Adipose tissue (tissue), 3 donors: Measurements from ENCODE around the gene TBCE. TPM values are rescaled to one million over a fixed set of nuclear protein-coding genes. Genes with fewer than 3 reads are reported as not detected.

Experiments
- H3K27ac ChIP-seq: one replicate; pipeline ENCODE4 v1.5.1; 2013; ENCODE audit warnings: low read depth, low read length
- WGBS, 3 donors: extraction: QIAGEN DNeasy Blood & Tissue Kit; methylation state at CpG; one replicate each; pipeline ENCODE4 v1.1.7; 2013; 5-methylcytosine and 5-hydroxymethylcytosine counted together
- polyA plus RNA-seq, 3 donors: library from polyadenylated mRNA; stranded (reverse); fragments of 200-250 nt; gene quantifications; one replicate each; pipeline ENCODE4 v1.2.3, GENCODE V29; 2013
- donor health status: healthy with polysubstance abuse.
- donor health status: Bipolar disorder and iron deficiency.
- donor health status: healthy.

TBCE gene
- polyA plus RNA-seq, 3 donors, result 9.5 to 22.4 (median 12.2) TPM

- H3K27ac ChIP-seq, result no peak overlapping the region
- WGBS, 3 donors, result 96 to 97% (median 97%) methylated on average over 7 of the region's 7 CpGs
Observed at GRCh38 chr1:235402457-235403200, 35.4 kb downstream of the TBCE start.

GRCh38 chr1:235403593-235403992 is 36.4 kb downstream of the TBCE start:
- WGBS, 3 donors, result 70 to 100% (median 74%) methylated on average over 1 of the region's 1 CpG
- no peak overlapping the region for H3K27ac ChIP-seq

GRCh38 chr1:235404190-235404589 is 37.0 kb downstream of the TBCE start:
- H3K27ac ChIP-seq, result no peak overlapping the region
- WGBS, 3 donors, result 91 to 96% (median 94%) methylated on average over 5 of the region's 5 CpGs

GRCh38 chr1:235407419-235407818 is 40.2 kb downstream of the TBCE start:
- no peak overlapping the region for H3K27ac ChIP-seq
- 48 to 91% (median 83%) methylated on average over 5 of the region's 5 CpGs for WGBS, 3 donors

- 34 to 82% (median 74%) methylated on average over 3 of the region's 3 CpGs for WGBS, 3 donors
- no peak overlapping the region for H3K27ac ChIP-seq
Observed at GRCh38 chr1:235408503-235408960, 41.3 kb downstream of the TBCE start.

GRCh38 chr1:235409042-235409820 is 42.0 kb downstream of the TBCE start:
- H3K27ac ChIP-seq, result no peak overlapping the region
- whole genome bisulfite sequencing, 3 donors, result 64 to 78% (median 77%) methylated on average over 7 of the region's 7 CpGs

- H3K27ac ChIP-seq, result no peak overlapping the region
Observed at GRCh38 chr1:235410467-235410866, 43.2 kb downstream of the TBCE start.

GRCh38 chr1:235411489-235412486 is 44.6 kb downstream of the TBCE start:
- 64 to 80% (median 80%) methylated on average over 3 of the region's 5 CpGs for WGBS, 3 donors
- no peak overlapping the region for H3K27ac ChIP-seq

More at GRCh38 chr1:235410467-235410866, 43.2 kb downstream of the TBCE start:
- WGBS, 3 donors, result 86 to 94% (median 88%) methylated on average over 5 of the region's 5 CpGs

- WGBS, 3 donors, result 82 to 85% (median 84%) methylated on average over 7 of the region's 7 CpGs
- H3K27ac ChIP-seq, result no peak overlapping the region
Observed at GRCh38 chr1:235415008-235415904, 48.0 kb downstream of the TBCE start.

GRCh38 chr1:235416662-235417049 is 49.4 kb downstream of the TBCE start:
- no peak overlapping the region for H3K27ac ChIP-seq
- 42 to 75% (median 61%) methylated on average over 1 of the region's 1 CpG for WGBS, 3 donors

GRCh38 chr1:235417086-235417697 is 50.0 kb downstream of the TBCE start:
- WGBS, 3 donors, result 34 to 36% (median 35%) methylated on average over 8 of the region's 8 CpGs
- H3K27ac ChIP-seq, result no peak overlapping the region

- no peak overlapping the region for H3K27ac ChIP-seq
- 52 to 78% (median 54%) methylated on average over 3 of the region's 3 CpGs for WGBS, 3 donors
Observed at GRCh38 chr1:235421751-235422150, 54.5 kb downstream of the TBCE start.

GRCh38 chr1:235423214-235423652 is 56.0 kb downstream of the TBCE start:
- 43 to 71% (median 45%) methylated on average over 12 of the region's 12 CpGs for WGBS, 3 donors
- H3K27ac ChIP-seq, result no peak overlapping the region

GRCh38 chr1:235424092-235424491 is 56.9 kb downstream of the TBCE start:
- 81 to 93% (median 82%) methylated on average over 8 of the region's 8 CpGs for WGBS, 3 donors
- H3K27ac ChIP-seq, result no peak overlapping the region

- no peak overlapping the region for H3K27ac ChIP-seq
- 94 to 97% (median 97%) methylated on average over 9 of the region's 9 CpGs for WGBS, 3 donors
Observed at GRCh38 chr1:235425357-235425756, 58.1 kb downstream of the TBCE start.

- no peak overlapping the region for H3K27ac ChIP-seq
- 94 to 96% (median 94%) methylated on average over 4 of the region's 4 CpGs for WGBS, 3 donors
Observed at GRCh38 chr1:235426143-235426542, 58.9 kb downstream of the TBCE start.

GRCh38 chr1:235426680-235427079 is 59.5 kb downstream of the TBCE start:
- no peak overlapping the region for H3K27ac ChIP-seq
- WGBS, 3 donors, result 93 to 96% (median 95%) methylated on average over 13 of the region's 13 CpGs
